GM21528 (cell line): ENCODE measurements around the gene OR51G2.

ENCODE experiments used
- ATAC-seq: cut with Tn5 transposase; IDR thresholded peaks from one replicate; pipeline ENCODE4 v1.9.1; 2021; ENCODE audit warnings: mild to moderate bottlenecking, moderate library complexity; ENCODE audit not compliant: unreplicated experiment, low FRiP score

Gene OR51G2

DNA sequence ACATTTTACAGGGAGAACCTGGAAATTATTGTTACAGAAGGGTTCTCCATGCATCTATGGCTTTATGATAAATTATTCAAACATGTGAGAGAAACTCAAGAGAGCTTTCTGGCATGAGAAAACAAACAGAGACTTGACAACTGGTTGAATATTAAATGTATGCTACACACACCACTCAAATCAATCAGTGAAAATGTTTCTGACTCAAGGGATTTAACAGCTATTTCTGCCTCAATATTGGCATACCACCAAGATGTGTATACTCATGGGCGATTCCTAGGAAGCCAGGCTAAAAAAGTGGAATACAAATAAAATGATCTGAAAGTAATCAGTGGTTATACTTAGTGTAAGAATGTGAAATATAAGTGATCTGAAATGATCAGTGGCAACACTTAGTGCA, 53.3 kb downstream of the OR51G2 start:
- no peak for ATAC-seq

- ATAC-seq, result no peak
Observed at GRCh38 chr11:4863876-4864275, 55.3 kb downstream of the OR51G2 start.
